Common myeloid progenitor, CD34-positive (primary cell): Measurements from ENCODE around the gene USE1.

Source experiments
- CTCF ChIA-PET: fragments of 350-600 bp; sonication (Branson Sonifier 250); formaldehyde crosslinking; loops from one replicate; lab custom pipeline; 2021; ENCODE audit warnings: antibody characterized with exemption; lab: Charles Lee
- POLR2A ChIA-PET: fragments of 350-600 bp; sonication (Branson Sonifier 250); formaldehyde crosslinking; loops from one replicate; lab custom pipeline; 2021; ENCODE audit warnings: antibody characterized with exemption; lab: Charles Lee
- DNase-seq, 3 donors: peaks; one replicate each; pipeline versions ENCODE4 v3.0.0 to v3.0.0-alpha.2; 2013
- H3K27ac ChIP-seq, 2 experiments: 1 replicate in 1 of 2; 2 replicates in 1 of 2; pipeline ENCODE4 v1.7.0; 2013; ENCODE audit warnings: inconsistent platforms in 2 of 2, low read length in 2 of 2, mild to moderate bottlenecking in 2 of 2, low read depth in 1 of 2, moderate library complexity in 1 of 2; ENCODE audit not compliant: severe bottlenecking in 2 of 2, insufficient read depth in 1 of 2, poor library complexity in 1 of 2
- H3K27me3 ChIP-seq, 5 experiments: replicated peaks in 2 of 5; 1 replicate in 3 of 5; 2 replicates in 2 of 5; pipeline versions ENCODE4 v1.6.1 to v1.7.0; 2013; ENCODE audit warnings: low read length in 4 of 5, mild to moderate bottlenecking in 2 of 5, moderate library complexity in 2 of 5, inconsistent platforms in 1 of 5; ENCODE audit not compliant: insufficient read depth in 5 of 5, control insufficient read depth in 4 of 5
- H3K36me3 ChIP-seq, 4 experiments: 1 replicate in 2 of 4; 2 replicates in 2 of 4; pipeline versions ENCODE4 v1.6.1 to v1.7.0; 2013; ENCODE audit warnings: low read length in 3 of 4, control low read depth in 1 of 4, mild to moderate bottlenecking in 1 of 4; ENCODE audit not compliant: control insufficient read depth in 4 of 4, insufficient read depth in 4 of 4
- H3K4me1 ChIP-seq, 4 experiments: 1 replicate in 3 of 4; 2 replicates in 1 of 4; pipeline versions ENCODE4 v1.6.1 to v1.7.1; 2013; ENCODE audit warnings: low read length in 3 of 4, mild to moderate bottlenecking in 3 of 4, control low read depth in 1 of 4, inconsistent platforms in 1 of 4, moderate library complexity in 1 of 4; ENCODE audit not compliant: control insufficient read depth in 4 of 4, insufficient read depth in 4 of 4; ENCODE audit errors: control extremely low read depth in 1 of 4
- H3K4me3 ChIP-seq, 7 experiments: 1 replicate in 4 of 7; 2 replicates in 3 of 7; pipeline versions ENCODE4 v1.5.1 to v1.7.0; 2013; ENCODE audit warnings: mild to moderate bottlenecking in 7 of 7, low read length in 6 of 7, moderate library complexity in 6 of 7, inconsistent platforms in 2 of 7, low read depth in 2 of 7, control low read depth in 1 of 7; ENCODE audit not compliant: insufficient read depth in 4 of 7, control insufficient read depth in 1 of 7; ENCODE audit errors: extremely low read depth in 1 of 7
- H3K9me3 ChIP-seq, 5 experiments: 1 replicate in 4 of 5; 2 replicates in 1 of 5; pipeline versions ENCODE4 v1.6.1 to v1.7.1; 2013; ENCODE audit warnings: low read length in 4 of 5, mild to moderate bottlenecking in 2 of 5, inconsistent platforms in 1 of 5, low read depth in 1 of 5, moderate library complexity in 1 of 5; ENCODE audit not compliant: control insufficient read depth in 4 of 5, insufficient read depth in 2 of 5; ENCODE audit errors: control extremely low read depth in 1 of 5
- WGBS: methylation state at CpG from one replicate; pipeline ENCODE4 v1.1.5; 2013; ENCODE audit not compliant: insufficient coverage; 5-methylcytosine and 5-hydroxymethylcytosine counted together

The USE1 gene

GRCh38 chr19:17192751-17193150, 22.4 kb upstream of the USE1 start:
- H3K36me3 ChIP-seq: peaks cover 23 to 88% (median 64%) of the 10 kb centered on the region in 4 experiments
- no peak overlapping the region for H3K4me3 ChIP-seq
- WGBS: 98% methylated on average over 21 of the region's 26 CpGs
- ChIA-PET POLR2A (interaction anchor here (0.7 kb wide), 1 partner anchor 75 kb away, joined by 3 read pairs; no protein-coding TSS in a partner anchor), CTCF (no interaction called here)
- no peaks in the 10 kb centered on the region for H3K4me1 ChIP-seq
- H3K27me3 ChIP-seq: no peaks in the 10 kb centered on the region
- no peak overlapping the region for H3K27ac ChIP-seq
- DNase-seq: no peak
- H3K9me3 ChIP-seq: no peaks in the 10 kb centered on the region

- WGBS: 96% methylated on average over 15 of the region's 16 CpGs
- Histone ChIP-seq H3K4me3 (no peak overlapping the region), H3K9me3 (no peaks in the 10 kb centered on the region), H3K36me3 (peaks cover 24 to 83% (median 59%) of the 10 kb centered on the region in 4 experiments), H3K27me3 (no peaks in the 10 kb centered on the region), H3K27ac (no peak overlapping the region), H3K4me1 (no peaks in the 10 kb centered on the region)
- ChIA-PET POLR2A (no interaction called here), CTCF (no interaction called here)
- DNase-seq: no peak
Observed at GRCh38 chr19:17194608-17195007, 20.5 kb upstream of the USE1 start.

DNA sequence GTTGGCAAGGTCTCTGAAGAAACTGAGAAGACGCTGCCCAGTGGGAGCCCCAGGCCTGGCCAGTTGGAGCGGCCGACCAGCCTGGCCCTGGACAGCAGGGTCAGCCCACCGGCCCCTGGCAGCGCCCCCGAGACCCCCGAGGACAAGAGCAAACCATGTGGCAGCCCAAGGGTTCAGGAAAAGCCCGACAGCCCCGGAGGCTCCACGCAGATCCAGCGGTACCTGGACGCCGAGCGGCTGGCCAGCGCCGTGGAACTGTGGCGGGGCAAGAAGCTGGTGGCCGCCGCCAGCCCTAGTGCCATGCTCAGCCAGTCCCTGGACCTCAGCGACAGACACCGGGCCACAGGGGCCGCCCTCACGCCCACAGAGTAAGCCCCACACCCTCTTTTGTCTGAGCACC, 20.1 kb upstream of the USE1 start:
- WGBS: over 99% methylated on average over 23 of the region's 23 CpGs
- DNase-seq: no peak
- Histone ChIP-seq H3K4me1 (no peaks in the 10 kb centered on the region), H3K4me3 (no peak overlapping the region), H3K9me3 (no peaks in the 10 kb centered on the region), H3K36me3 (peaks cover 23 to 81% (median 58%) of the 10 kb centered on the region in 4 experiments), H3K27ac (no peak overlapping the region), H3K27me3 (no peaks in the 10 kb centered on the region)
- POLR2A ChIA-PET: no interaction called here
- CTCF ChIA-PET: no interaction called here

DNA sequence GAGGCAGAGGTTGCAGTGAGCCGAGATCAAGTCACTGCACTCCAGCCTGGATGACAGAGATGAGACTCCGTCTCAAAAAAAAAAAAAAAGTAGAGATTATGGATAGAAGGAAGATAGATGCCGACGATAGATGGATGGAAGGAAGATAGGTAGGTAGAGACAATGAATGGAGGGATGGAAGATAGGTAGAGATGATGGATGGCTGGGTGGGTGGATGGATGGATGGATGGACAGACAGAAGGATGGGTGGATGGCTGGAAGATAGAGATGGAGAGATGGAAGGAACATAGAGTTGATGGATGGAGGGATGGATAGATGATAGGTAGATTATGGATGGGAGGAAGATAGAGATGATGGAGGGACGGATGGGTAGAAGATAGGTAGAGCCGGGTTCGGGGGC, 18.5 kb upstream of the USE1 start:
- no peaks in the 10 kb centered on the region for H3K9me3 ChIP-seq
- no peak for DNase-seq
- no peaks in the 10 kb centered on the region for H3K27me3 ChIP-seq
- no peaks in the 10 kb centered on the region for H3K4me1 ChIP-seq
- H3K4me3 ChIP-seq: no peak overlapping the region
- peaks cover 19 to 81% (median 59%) of the 10 kb centered on the region in 4 experiments for H3K36me3 ChIP-seq
- WGBS: 100% methylated on average over 4 of the region's 7 CpGs
- no peak overlapping the region for H3K27ac ChIP-seq
- CTCF ChIA-PET: no interaction called here
- POLR2A ChIA-PET: no interaction called here

- H3K9me3 ChIP-seq: no peaks in the 10 kb centered on the region
- no peaks in the 10 kb centered on the region for H3K27me3 ChIP-seq
- ChIA-PET CTCF (no interaction called here), POLR2A (no interaction called here)
- H3K4me3 ChIP-seq: no peak overlapping the region
- peaks cover 22 to 84% (median 63%) of the 10 kb centered on the region in 4 experiments for H3K36me3 ChIP-seq
- no peaks in the 10 kb centered on the region for H3K4me1 ChIP-seq
- DNase-seq: no peak
- 95% methylated on average over 10 of the region's 16 CpGs for WGBS
- no peak overlapping the region for H3K27ac ChIP-seq
Observed at GRCh38 chr19:17197666-17198065, 17.5 kb upstream of the USE1 start.

GRCh38 chr19:17200408-17201079, 14.6 kb upstream of the USE1 start:
- Histone ChIP-seq H3K4me3 (no peak overlapping the region), H3K4me1 (no peaks in the 10 kb centered on the region), H3K27ac (no peak overlapping the region), H3K9me3 (no peaks in the 10 kb centered on the region), H3K27me3 (no peaks in the 10 kb centered on the region), H3K36me3 (peaks cover 13 to 80% (median 54%) of the 10 kb centered on the region in 4 experiments)
- WGBS: 86% methylated on average over 13 of the region's 16 CpGs
- ChIA-PET CTCF (interaction anchor here (0.6 kb wide), 1 partner anchor 71 kb away, joined by 3 read pairs; no protein-coding TSS in a partner anchor), POLR2A (interaction anchor here (0.6 kb wide), 1 partner anchor 167 kb away, joined by 4 read pairs; no protein-coding TSS in a partner anchor)
- DNase-seq: no peak

DNA sequence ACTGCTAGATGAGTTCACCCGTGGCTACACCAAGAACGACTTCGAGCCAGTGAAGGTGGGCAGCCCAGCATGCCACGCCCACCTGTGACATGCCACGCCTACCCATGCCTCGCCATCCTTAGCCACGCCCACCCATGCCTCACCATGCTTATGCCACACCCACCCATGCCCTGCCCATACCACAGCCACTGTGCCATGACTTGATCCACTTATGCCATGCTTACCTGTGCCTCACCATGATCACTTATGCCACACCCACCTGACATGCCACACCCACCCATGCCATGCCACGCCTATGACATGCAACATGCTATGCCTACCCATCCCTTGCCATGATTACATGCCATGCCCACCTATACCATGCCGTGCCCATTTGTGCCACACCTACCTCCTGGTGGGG, 12.9 kb upstream of the USE1 start:
- H3K9me3 ChIP-seq: no peaks in the 10 kb centered on the region
- ChIA-PET CTCF (interaction anchor here (0.9 to 1.5 kb wide), 2 partner anchors 13 to 66 kb away, joined by 4 read pairs; partner anchors contain the start of gene USE1), POLR2A (interaction anchor here (0.6 kb wide), 1 partner anchor 1007 kb away, joined by 3 read pairs; no protein-coding TSS in a partner anchor)
- no peak overlapping the region for H3K4me3 ChIP-seq
- 98% methylated on average over 8 of the region's 9 CpGs for WGBS
- H3K36me3 ChIP-seq: peaks cover 13 to 87% (median 62%) of the 10 kb centered on the region in 4 experiments
- DNase-seq: peak in 2 of 3 donors; percentile 32 to 42
- no peaks in the 10 kb centered on the region for H3K27me3 ChIP-seq
- no peaks in the 10 kb centered on the region for H3K4me1 ChIP-seq
- no peak overlapping the region for H3K27ac ChIP-seq
